K562 (cell line): Measurements from ENCODE around the gene TMEM156. TPM values are rescaled to one million over a fixed set of nuclear protein-coding genes. Genes with fewer than 3 reads are reported as not detected.

Experiments
- ATAC-seq: fragments of 200-7000 bp; cut with Tn5 transposase; 3 replicates; pipeline ENCODE4 v1.9.1; 2020; ENCODE audit warnings: moderate library complexity
- BruUV-seq: library from RNA; stranded (reverse); fragments of 400-500 nt; replicated peaks from 2 replicates; lab custom pipeline; 2021; lab: Mats Ljungman, UMichigan
- CTCF ChIA-PET: fragments of 300-600 bp; formaldehyde crosslinking; extraction: SDS; loops from one replicate; lab custom pipeline; 2021; ENCODE audit warnings: low intra/inter-chr PET ratio; lab: Yijun Ruan, JAX
- POLR2A ChIA-PET: fragments of 300-600, 350-650 bp; sonication (Branson Sonifier 250); formaldehyde crosslinking; extraction: SDS; loops from one replicate; lab custom pipeline; 2021; ENCODE audit warnings: antibody characterized with exemption, inconsistent platforms; lab: Yijun Ruan, JAX
- DNase-seq, 4 experiments: peaks; one replicate each; pipeline versions ENCODE4 v3.0.0 to v3.0.0-alpha.2; 2011 to 2018; ENCODE audit warnings: low spot score in 3 of 4, mixed read lengths in 3 of 4; ENCODE audit errors: extremely low read depth in 1 of 4
- FAIRE-seq: peaks from 2 replicates; lab custom pipeline; 2011; peaks lifted over from hg19 to GRCh38; lab: Jason Lieb, UNC
- H2AFZ ChIP-seq: 2 replicates; pipeline ENCODE4 v1.6.0; 2011; ENCODE audit warnings: low read depth, low read length, control low read depth, inconsistent platforms
- H3K27ac ChIP-seq: fragments of 200-600 bp; 3 replicates; pipeline ENCODE4 v1.8.0; 2011; ENCODE audit warnings: low read depth, mild to moderate bottlenecking, control low read depth, inconsistent platforms, low read length, moderate library complexity, mixed read lengths; ENCODE audit errors: extremely low read depth
- H3K27me3 ChIP-seq, 2 experiments: fragments of 300-600 bp in 1 of 2; 2 replicates in 1 of 2; 3 replicates in 1 of 2; pipeline versions ENCODE4 v1.6.0 to v1.8.0; 2011; ENCODE audit warnings: inconsistent platforms in 2 of 2, low read length in 2 of 2, mild to moderate bottlenecking in 1 of 2, mixed read lengths in 1 of 2, moderate library complexity in 1 of 2; ENCODE audit not compliant: control insufficient read depth in 2 of 2, insufficient read depth in 2 of 2
- H3K36me3 ChIP-seq: fragments of 300-600 bp; 3 replicates; pipeline ENCODE4 v1.8.0; 2011; ENCODE audit warnings: mild to moderate bottlenecking, low read length, inconsistent platforms; ENCODE audit not compliant: control insufficient read depth, insufficient read depth
- H3K4me1 ChIP-seq, 2 experiments: fragments of 200-600 bp in 1 of 2; replicated peaks in 1 of 2; 2 replicates in 1 of 2; 3 replicates in 1 of 2; pipeline versions ENCODE4 v1.5.1 to v1.8.0; 2011; ENCODE audit warnings: inconsistent platforms in 2 of 2, low read length in 2 of 2, mild to moderate bottlenecking in 1 of 2, mixed read lengths in 1 of 2, moderate library complexity in 1 of 2; ENCODE audit not compliant: control insufficient read depth in 2 of 2, insufficient read depth in 2 of 2
- H3K4me2 ChIP-seq: 2 replicates; pipeline ENCODE4 v1.6.1; 2011; ENCODE audit warnings: low read length, control low read depth, inconsistent platforms, mixed read lengths; ENCODE audit not compliant: insufficient read depth
- H3K4me3 ChIP-seq: fragments of 200-600 bp; sonication (generic), shearing (Covaris generic); 2 replicates; pipeline ENCODE4 v1.5.1; 2016; ENCODE audit warnings: control low read depth, inconsistent platforms
- H3K79me2 ChIP-seq: fragments of 200-600 bp; 3 replicates; pipeline ENCODE4 v1.8.0; 2011; ENCODE audit warnings: low read length, inconsistent platforms; ENCODE audit not compliant: control insufficient read depth, insufficient read depth
- H3K9ac ChIP-seq, 2 experiments: 2 replicates each; pipeline versions ENCODE4 v1.6.0 to v1.6.1; 2011; ENCODE audit warnings: low read depth in 2 of 2, low read length in 2 of 2, control low read depth in 1 of 2, inconsistent platforms in 1 of 2, mild to moderate bottlenecking in 1 of 2, mixed read lengths in 1 of 2; ENCODE audit not compliant: insufficient read depth in 1 of 2
- H3K9me1 ChIP-seq: one replicate; pipeline ENCODE4 v1.6.0; 2011; ENCODE audit warnings: inconsistent platforms, mild to moderate bottlenecking, low read length, moderate library complexity; ENCODE audit not compliant: control insufficient read depth, insufficient read depth
- H3K9me3 ChIP-seq: replicated peaks from 2 replicates; pipeline ENCODE4 v1.5.1; 2011; ENCODE audit warnings: low read depth, low read length, inconsistent platforms; ENCODE audit not compliant: control insufficient read depth, insufficient read depth
- H4K20me1 ChIP-seq: replicated peaks from 2 replicates; pipeline ENCODE4 v1.6.1; 2011; ENCODE audit warnings: low read length, inconsistent platforms, mixed read lengths; ENCODE audit not compliant: control insufficient read depth, insufficient read depth
- CBX1 ChIP-seq: sonication (generic); IDR thresholded peaks from 2 replicates; pipeline ENCODE4 v1.6.1; 2016; ENCODE audit warnings: antibody characterized with exemption, low read depth, mild to moderate bottlenecking
- FOXK2 ChIP-seq, 2 experiments: fragments of 450-650 bp; IDR thresholded peaks in 1 of 2; conservative IDR thresholded peaks in 1 of 2; 2 replicates each; pipeline ENCODE4 v1.6.1; 2016; ENCODE audit warnings: low read depth in 2 of 2, mild to moderate bottlenecking in 1 of 2
- HMG20B ChIP-seq: fragments of 250-450 bp; sonication (Bioruptor Pico); IDR thresholded peaks from 2 replicates; pipeline ENCODE4 v1.5.0; 2021; ENCODE audit warnings: mild to moderate bottlenecking
- KDM1A ChIP-seq, 2 experiments: fragments of 450-650 bp; IDR thresholded peaks; 2 replicates each; pipeline ENCODE4 v1.6.1; 2016; ENCODE audit warnings: mild to moderate bottlenecking in 2 of 2
- POLR2A ChIP-seq: fragments of 450-650 bp; conservative IDR thresholded peaks from 2 replicates; pipeline ENCODE4 v1.6.1; 2016
- ZNF121 ChIP-seq: sonication (generic); formaldehyde crosslinking; conservative IDR thresholded peaks from 2 replicates; pipeline ENCODE4 v1.8.0; 2022; ENCODE audit warnings: missing genetic modification reagents
- ZNF76 ChIP-seq: fragments of 250-450 bp; sonication (Bioruptor Pico); IDR thresholded peaks from 2 replicates; pipeline ENCODE4 v1.4.0; 2020; ENCODE audit warnings: mild to moderate bottlenecking, moderate library complexity, borderline replicate concordance
- WGBS: fragments of 100-300 bp; shearing (Covaris generic); methylation state at CpG from one replicate; pipeline ENCODE4 v1.1.6; 2016; ENCODE audit warnings: low coverage, mixed read lengths; ENCODE audit not compliant: insufficient coverage; ENCODE audit errors: missing lambda C conversion rate; 5-methylcytosine and 5-hydroxymethylcytosine counted together
- in situ Hi-C: fragments of 300-500 bp; cut with MboI; formaldehyde crosslinking; loops from 4 replicates; pipeline ENCODE4 v1.15.0; 2018; ENCODE audit warnings: inconsistent platforms, mixed read lengths
- intact Hi-C: fragments of 100-400 bp; cut with micrococcal nuclease; formaldehyde crosslinking; loops from 2 replicates; pipeline ENCODE4 v1.14.2; 2022
- polyA plus RNA-seq, 8 experiments: library from polyadenylated mRNA; depleted of rRNA in 4 of 8; stranded (reverse) in 5 of 8; unstranded in 3 of 8; fragments of >200 nt; fragmentation: Nextera tagmentation in 2 of 8; fragmentation: Illumina TruSeq in 1 of 8; extraction: Ambion mirVana in 2 of 8; extraction: Trizol in 1 of 8; gene quantifications; 2 replicates each; pipeline versions ENCODE4 v1.2.1 to v1.2.3, GENCODE V29; 2011 to 2014; ENCODE audit warnings: inconsistent platforms in 1 of 8, missing spikeins in 1 of 8
- total RNA-seq, 7 experiments: library from RNA; depleted of rRNA in 6 of 7; stranded (reverse); fragments of >200 nt in 6 of 7; fragmentation: Illumina TruSeq in 2 of 7; extraction: Trizol in 2 of 7; gene quantifications; 2 replicates each; pipeline versions ENCODE4 v1.2.1 to v1.2.3, GENCODE V29; 2011 to 2021; ENCODE audit warnings: low replicate concordance in 1 of 7
- TF ChIP-seq, protein P1 (sequence below): IDR thresholded peaks from 2 replicates; pipeline ENCODE4 v1.6.1; 2016; ENCODE audit warnings: missing genetic modification characterization, missing compliant biosample characterization
- TF ChIP-seq, protein P2 (sequence below): IDR thresholded peaks from 2 replicates; pipeline ENCODE4 v1.6.1; 2011; ENCODE audit not compliant: insufficient read length; ENCODE audit errors: extremely low read depth
- TF ChIP-seq, protein P3 (sequence below), 2 experiments: fragments of 450-650 bp; IDR thresholded peaks; 2 replicates each; pipeline ENCODE4 v1.6.1; 2016; ENCODE audit warnings: mild to moderate bottlenecking in 2 of 2, borderline replicate concordance in 1 of 2, low read depth in 1 of 2, moderate library complexity in 1 of 2

The TMEM156 gene
- total and polyA plus RNA-seq, 9 of the 15 experiments (the other 6 are each of a cell fraction or from before 2014, with no cell fraction given): 3.5 to 9.6 (median 6.4) TPM

DNA sequence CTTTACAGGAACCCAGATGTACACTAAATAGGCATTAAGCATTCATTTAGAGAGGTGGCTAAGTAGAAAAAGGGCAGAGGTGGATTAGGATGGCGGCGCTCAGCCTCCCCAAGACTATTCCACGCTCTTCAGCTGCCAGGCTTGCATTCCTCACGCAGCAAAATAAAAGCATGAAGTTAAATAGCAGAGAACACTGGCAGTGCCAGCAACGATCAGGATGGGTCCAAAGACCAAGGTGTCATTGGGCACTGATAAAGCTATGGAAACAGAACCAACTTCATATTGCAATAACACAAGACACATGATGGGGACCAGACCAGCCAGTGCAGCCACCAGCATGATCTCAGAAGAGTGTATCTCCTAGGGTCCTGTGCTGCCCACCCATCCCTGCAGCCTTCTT lies 42.0 kb downstream of the TMEM156 start:
- CTCF ChIA-PET: no interaction called here
- Histone ChIP-seq H4K20me1 (no peaks in the 10 kb centered on the region), H3K9ac (no peak overlapping the region), H3K79me2 (no peaks in the 10 kb centered on the region), H3K4me3 (no peak overlapping the region), H3K27ac (no peak overlapping the region), H3K4me2 (no peak overlapping the region), H2AFZ (no peak overlapping the region), H3K27me3 (no peaks in the 10 kb centered on the region), H3K9me3 (no peaks in the 10 kb centered on the region), H3K4me1 (no peaks in the 10 kb centered on the region), H3K36me3 (peaks cover 3% of the 10 kb centered on the region; the same call in 1 of the 3 replicates), H3K9me1 (no peaks in the 10 kb centered on the region)
- ATAC-seq (no peak), DNase-seq (no peak), FAIRE-seq (no peak)
- POLR2A ChIA-PET: interaction anchor here (0.6 kb wide), 1 partner anchor 373 kb away, joined by 4 read pairs; no protein-coding TSS in a partner anchor
- in situ Hi-C loops: no loop called here
- WGBS: 74% methylated on average over 5 of the region's 5 CpGs
- no peak for TF ChIP-seq FOXK2 (conservative IDR thresholded peaks at IDR 0.05 in 1 of 2, IDR thresholded peaks at IDR 0.05 in 1 of 2; ENCODE audit: low read depth in 2 of 2)
- TF ChIP-seq ZNF76 (CRISPR knock-in tag): no peak
- TF ChIP-seq, protein P1, sequence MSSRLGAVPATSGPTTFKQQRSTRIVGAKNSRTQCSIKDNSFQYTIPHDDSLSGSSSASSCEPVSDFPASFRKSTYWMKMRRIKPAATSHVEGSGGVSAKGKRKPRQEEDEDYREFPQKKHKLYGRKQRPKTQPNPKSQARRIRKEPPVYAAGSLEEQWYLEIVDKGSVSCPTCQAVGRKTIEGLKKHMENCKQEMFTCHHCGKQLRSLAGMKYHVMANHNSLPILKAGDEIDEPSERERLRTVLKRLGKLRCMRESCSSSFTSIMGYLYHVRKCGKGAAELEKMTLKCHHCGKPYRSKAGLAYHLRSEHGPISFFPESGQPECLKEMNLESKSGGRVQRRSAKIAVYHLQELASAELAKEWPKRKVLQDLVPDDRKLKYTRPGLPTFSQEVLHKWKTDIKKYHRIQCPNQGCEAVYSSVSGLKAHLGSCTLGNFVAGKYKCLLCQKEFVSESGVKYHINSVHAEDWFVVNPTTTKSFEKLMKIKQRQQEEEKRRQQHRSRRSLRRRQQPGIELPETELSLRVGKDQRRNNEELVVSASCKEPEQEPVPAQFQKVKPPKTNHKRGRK (tag): no peak
- TF ChIP-seq, protein P2, sequence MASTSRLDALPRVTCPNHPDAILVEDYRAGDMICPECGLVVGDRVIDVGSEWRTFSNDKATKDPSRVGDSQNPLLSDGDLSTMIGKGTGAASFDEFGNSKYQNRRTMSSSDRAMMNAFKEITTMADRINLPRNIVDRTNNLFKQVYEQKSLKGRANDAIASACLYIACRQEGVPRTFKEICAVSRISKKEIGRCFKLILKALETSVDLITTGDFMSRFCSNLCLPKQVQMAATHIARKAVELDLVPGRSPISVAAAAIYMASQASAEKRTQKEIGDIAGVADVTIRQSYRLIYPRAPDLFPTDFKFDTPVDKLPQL: no peak
- TF ChIP-seq ZNF121 (CRISPR knock-in tag): no peak
- TF ChIP-seq HMG20B: no peak
- TF ChIP-seq, protein P3, sequence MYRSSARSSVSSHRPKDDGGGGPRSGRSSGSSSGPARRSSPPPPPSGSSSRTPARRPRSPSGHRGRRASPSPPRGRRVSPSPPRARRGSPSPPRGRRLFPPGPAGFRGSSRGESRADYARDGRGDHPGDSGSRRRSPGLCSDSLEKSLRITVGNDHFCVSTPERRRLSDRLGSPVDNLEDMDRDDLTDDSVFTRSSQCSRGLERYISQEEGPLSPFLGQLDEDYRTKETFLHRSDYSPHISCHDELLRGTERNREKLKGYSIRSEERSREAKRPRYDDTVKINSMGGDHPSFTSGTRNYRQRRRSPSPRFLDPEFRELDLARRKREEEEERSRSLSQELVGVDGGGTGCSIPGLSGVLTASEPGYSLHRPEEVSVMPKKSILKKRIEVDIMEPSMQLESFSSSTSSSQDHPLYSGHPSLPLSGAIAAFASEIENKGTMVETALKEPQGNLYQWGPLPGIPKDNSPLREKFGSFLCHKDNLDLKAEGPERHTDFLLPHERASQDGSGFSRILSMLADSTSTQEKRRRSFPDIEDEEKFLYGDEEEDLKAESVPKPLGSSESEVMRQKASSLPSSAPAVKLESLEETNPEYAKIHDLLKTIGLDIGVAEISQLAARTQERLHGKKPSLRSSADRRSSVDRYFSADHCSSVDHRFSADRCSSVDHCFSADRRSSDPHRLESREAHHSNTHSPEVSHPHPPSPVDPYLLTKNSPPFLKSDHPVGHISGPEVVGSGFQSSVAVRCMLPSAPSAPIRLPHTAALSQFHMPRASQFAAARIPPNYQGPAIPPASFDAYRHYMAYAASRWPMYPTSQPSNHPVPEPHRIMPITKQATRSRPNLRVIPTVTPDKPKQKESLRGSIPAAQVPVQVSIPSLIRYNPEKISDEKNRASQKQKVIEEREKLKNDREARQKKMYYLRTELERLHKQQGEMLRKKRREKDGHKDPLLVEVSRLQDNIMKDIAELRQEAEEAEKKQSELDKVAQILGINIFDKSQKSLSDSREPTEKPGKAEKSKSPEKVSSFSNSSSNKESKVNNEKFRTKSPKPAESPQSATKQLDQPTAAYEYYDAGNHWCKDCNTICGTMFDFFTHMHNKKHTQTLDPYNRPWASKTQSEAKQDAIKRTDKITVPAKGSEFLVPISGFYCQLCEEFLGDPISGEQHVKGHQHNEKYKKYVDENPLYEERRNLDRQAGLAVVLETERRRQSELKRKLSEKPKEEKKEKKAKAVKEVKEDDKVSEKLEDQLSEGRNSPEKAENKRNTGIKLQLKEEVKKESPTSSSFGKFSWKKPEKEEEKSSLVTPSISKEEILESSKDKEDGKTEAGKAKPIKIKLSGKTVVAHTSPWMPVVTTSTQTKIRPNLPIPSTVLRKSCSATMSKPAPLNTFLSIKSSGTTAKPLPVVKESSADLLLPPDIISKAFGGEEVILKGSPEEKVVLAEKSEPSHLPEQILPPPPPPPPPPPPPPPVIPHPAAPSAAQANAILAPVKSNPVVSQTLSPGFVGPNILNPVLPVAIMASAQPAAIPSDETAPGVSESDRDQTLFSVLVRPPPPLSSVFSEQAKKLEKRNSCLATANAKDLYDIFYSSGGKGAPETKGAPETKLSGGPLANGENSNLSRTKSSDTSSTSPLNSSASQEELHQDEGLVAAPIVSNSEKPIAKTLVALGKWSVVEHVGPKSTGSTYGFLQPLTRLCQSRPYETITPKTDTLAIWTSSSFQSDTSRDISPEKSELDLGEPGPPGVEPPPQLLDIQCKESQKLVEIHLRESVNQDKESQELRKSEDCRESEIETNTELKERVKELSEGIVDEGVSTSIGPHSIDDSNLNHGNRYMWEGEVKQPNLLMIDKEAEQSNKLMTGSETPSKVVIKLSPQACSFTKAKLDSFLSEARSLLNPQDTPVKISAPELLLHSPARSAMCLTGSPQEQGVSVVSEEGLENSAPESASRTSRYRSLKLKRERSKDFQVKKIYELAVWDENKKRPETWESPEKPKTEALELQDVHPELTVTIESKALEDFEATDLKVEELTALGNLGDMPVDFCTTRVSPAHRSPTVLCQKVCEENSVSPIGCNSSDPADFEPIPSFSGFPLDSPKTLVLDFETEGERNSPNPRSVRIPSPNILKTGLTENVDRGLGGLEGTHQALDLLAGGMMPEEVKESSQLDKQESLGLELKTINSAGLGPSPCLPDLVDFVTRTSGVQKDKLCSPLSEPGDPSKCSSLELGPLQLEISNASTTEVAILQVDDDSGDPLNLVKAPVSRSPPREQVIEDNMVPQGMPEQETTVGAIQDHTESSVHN (IDR thresholded peaks at IDR 0.05; ENCODE audit: borderline replicate concordance in 1 of 2, low read depth in 1 of 2): no peak
- no peak for TF ChIP-seq KDM1A (IDR thresholded peaks at IDR 0.05)
- TF ChIP-seq CBX1: no peak
- TF ChIP-seq POLR2A: no peak
- no TSS peak for BruUV-seq
- intact Hi-C loops: no loop called here
